Spleen (tissue), 11 donors: ENCODE data around the gene SLC48A1. TPM values are rescaled to one million over a fixed set of nuclear protein-coding genes. Genes with fewer than 3 reads are reported as not detected.
A peak's percentile ranks its signal among the peaks of the same experiment; 100 is the strongest.

Experiments
- DNase-seq: peaks from one replicate; pipeline ENCODE4 v3.0.0-alpha.2; 2020
- H3K27ac ChIP-seq, 8 donors: fragments of 200-600 bp; sonication (generic) in 7 of 8; 1 replicate in 4 of 8; 2 replicates in 4 of 8; pipeline versions ENCODE4 v1.5.0 to v1.8.0; 2016 to 2021; ENCODE audit warnings: inconsistent platforms in 4 of 8, mild to moderate bottlenecking in 4 of 8, moderate library complexity in 1 of 8
- H3K27me3 ChIP-seq, 7 donors: fragments of 200-600 bp; sonication (generic) in 6 of 7; replicated peaks in 1 of 7; 1 replicate in 4 of 7; 2 replicates in 3 of 7; pipeline versions ENCODE4 v1.5.0 to v1.8.0; 2016 to 2021; ENCODE audit warnings: inconsistent platforms in 3 of 7, mild to moderate bottlenecking in 1 of 7
- H3K36me3 ChIP-seq, 6 donors: fragments of 200-600 bp; sonication (generic) in 5 of 6; 1 replicate in 4 of 6; 2 replicates in 2 of 6; pipeline versions ENCODE4 v1.5.0 to v1.8.0; 2016 to 2021; ENCODE audit warnings: inconsistent platforms in 2 of 6
- H3K4me1 ChIP-seq, 6 donors: fragments of 200-600 bp; sonication (generic) in 5 of 6; 1 replicate in 3 of 6; 2 replicates in 3 of 6; pipeline versions ENCODE4 v1.5.0 to v1.8.0; 2016 to 2021; ENCODE audit warnings: inconsistent platforms in 3 of 6
- H3K4me3 ChIP-seq, 8 donors: fragments of 200-600 bp; sonication (generic) in 7 of 8; 1 replicate in 4 of 8; 2 replicates in 4 of 8; pipeline versions ENCODE4 v1.5.0 to v1.8.0; 2016 to 2021; ENCODE audit warnings: inconsistent platforms in 4 of 8, mild to moderate bottlenecking in 4 of 8, moderate library complexity in 2 of 8
- H3K9me3 ChIP-seq, 8 donors: fragments of 200-600 bp; sonication (generic) in 7 of 8; 1 replicate in 4 of 8; 2 replicates in 4 of 8; pipeline versions ENCODE4 v1.5.0 to v1.8.0; 2016 to 2021; ENCODE audit warnings: inconsistent platforms in 4 of 8
- CTCF ChIP-seq, 11 experiments: fragments of 200-600 bp in 7 of 11; fragments of 450-650 bp in 4 of 11; sonication (generic) in 4 of 11; IDR thresholded peaks in 8 of 11; conservative IDR thresholded peaks in 3 of 11; 1 replicate in 7 of 11; 2 replicates in 4 of 11; pipeline versions ENCODE4 v1.4.0 to v1.8.0; 2016 to 2021; ENCODE audit warnings: antibody characterized with exemption in 11 of 11, inconsistent platforms in 4 of 11, mild to moderate bottlenecking in 1 of 11
- POLR2A ChIP-seq, 3 donors: fragments of 450-650 bp; IDR thresholded peaks; one replicate each; pipeline ENCODE4 v1.5.1; 2017; ENCODE audit warnings: antibody characterized with exemption in 3 of 3, mild to moderate bottlenecking in 1 of 3
- POLR2AphosphoS5 ChIP-seq, 3 donors: sonication (generic); formaldehyde crosslinking; IDR thresholded peaks; one replicate each; pipeline ENCODE4 v1.5.1; 2017; ENCODE audit warnings: antibody characterized with exemption in 3 of 3
- WGBS, 5 donors: extraction: QIAGEN DNeasy Blood & Tissue Kit in 3 of 5; methylation state at CpG; one replicate each; pipeline versions ENCODE4 v1.1.5 to v1.1.7; 2013 to 2018; 5-methylcytosine and 5-hydroxymethylcytosine counted together
- intact Hi-C: fragments of 100-400 bp; cut with DNase I; formaldehyde crosslinking; loops from one replicate; pipeline ENCODE4 v1.15.0; 2023; ENCODE audit warnings: low total_unique reads
- polyA plus RNA-seq, 3 donors: library from polyadenylated mRNA; stranded (reverse); fragments of 200-250 nt; gene quantifications; one replicate each; pipeline ENCODE4 v1.2.1, GENCODE V29; 2013
- total RNA-seq, 7 donors: library from RNA; depleted of rRNA in 3 of 7; stranded (reverse); fragments of >200 nt in 3 of 7; fragmentation: NEBNext Ultra II Directional in 4 of 7; extraction: Animal tissue kit (Norgen Biotek cat#: 25700) in 4 of 7; gene quantifications; one replicate each; pipeline versions ENCODE4 v1.1.0 to v1.2.1, GENCODE V29; 2016 to 2021
- donor health status: healthy with polysubstance abuse.
- donor health status: DM: no; HTN: no; CAD: no; lungs with moderate emphysema.
- donor health status: DM: no; HTN: no; CAD: no.
- donor health status: Bipolar disorder and iron deficiency.
- donor health status: healthy.
- donor health status: DM: no; HTN: no; CAD: no.
- donor health status: DM: yes; HTN: yes; CAD: no.

The SLC48A1 gene
- total and polyA plus RNA-seq, 10 donors = 8.4 to 66.4 (median 38.0) TPM

DNA sequence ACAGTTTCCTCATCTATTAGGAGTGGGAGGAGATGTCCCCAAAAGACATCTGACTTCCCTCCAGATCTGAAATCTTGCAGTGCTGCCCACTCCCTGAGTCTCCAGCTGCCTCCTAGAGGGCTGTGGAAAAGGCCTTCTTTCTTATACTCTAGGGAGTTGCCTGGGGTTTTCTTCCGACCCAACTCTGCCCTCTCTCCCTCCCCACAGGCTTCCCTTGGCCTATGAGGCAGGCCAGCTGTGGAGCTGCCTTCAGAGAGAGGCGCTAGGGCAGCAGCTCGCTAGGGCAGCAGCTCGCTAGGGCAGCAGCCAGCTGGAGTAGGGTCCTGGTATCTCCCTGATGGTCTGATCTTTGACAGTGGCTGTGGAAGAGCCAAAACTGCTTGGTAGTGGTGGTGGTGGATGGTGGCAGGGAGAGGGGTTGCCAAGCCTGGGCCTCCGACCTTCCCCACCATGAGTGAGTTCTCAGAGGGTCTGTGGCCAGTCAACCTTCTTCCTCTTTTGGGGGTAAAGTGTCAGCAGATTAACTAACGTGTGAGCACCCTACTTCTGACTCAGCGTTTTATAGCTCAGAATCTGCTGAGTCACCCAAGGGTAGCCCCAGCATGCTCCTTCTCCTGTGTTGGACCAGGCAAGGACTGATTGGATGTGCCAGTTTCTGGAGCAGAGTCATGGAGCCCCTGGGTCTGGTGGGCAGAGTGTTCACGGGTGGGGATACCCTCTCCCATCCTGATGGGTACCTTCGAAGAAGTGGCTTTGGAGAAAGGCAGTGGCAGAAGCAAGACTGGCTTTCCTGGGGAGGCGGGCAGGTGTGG is 2.3 kb downstream of the SLC48A1 start:
- peaks cover 30 to 88% (median 78%) of the 10 kb centered on the region in 6 donors for H3K4me1 ChIP-seq
- intact Hi-C loops = no loop called here

GRCh38 chr12:47776471-47777143 is 3.6 kb downstream of the SLC48A1 start:
- TF ChIP-seq POLR2AphosphoS5 (IDR thresholded peaks at IDR 0.05) (no peak), POLR2A (IDR thresholded peaks at IDR 0.05) (no peak)
- no peaks in the 10 kb centered on the region for H3K9me3 ChIP-seq
- intact Hi-C loops = no loop called here
- WGBS, 5 donors = 41 to 60% (median 55%) methylated on average over 5 of the region's 5 CpGs
- H3K27ac ChIP-seq = peak overlapping the region in 7 of 8 donors; percentile 15 to 93 (median 90)
- H3K4me1 ChIP-seq = peaks cover 30 to 87% (median 75%) of the 10 kb centered on the region in 6 donors
- H3K27me3 ChIP-seq = no peaks in the 10 kb centered on the region
- no peak overlapping the region for H3K4me3 ChIP-seq
- H3K36me3 ChIP-seq = peaks cover 0 to 18% (median 2%) of the 10 kb centered on the region in 6 donors
- DNase-seq = peak; percentile 73

More for the DNA sequence above, 2.3 kb downstream of the SLC48A1 start:
- peak overlapping the region in 1 of 8 donors; percentile 98 for H3K4me3 ChIP-seq
- H3K27me3 ChIP-seq = no peaks in the 10 kb centered on the region
- H3K27ac ChIP-seq = peak overlapping the region in 7 of 8 donors; percentile 30 to 93 (median 90)
- no peaks in the 10 kb centered on the region for H3K9me3 ChIP-seq
- H3K36me3 ChIP-seq = peaks cover 0 to 5% (median 0%) of the 10 kb centered on the region in 6 donors
- WGBS, 5 donors = 51 to 80% (median 60%) methylated on average over 9 to 10 of the region's 10 CpGs
- peak; percentile 75 for DNase-seq
- TF ChIP-seq POLR2AphosphoS5 (IDR thresholded peaks at IDR 0.05) (peak; percentile 50 to 66 (median 65)), CTCF (IDR thresholded peaks at IDR 0.05 in 8 of 11, conservative IDR thresholded peaks at IDR 0.05 in 3 of 11) (no peak)

DNA sequence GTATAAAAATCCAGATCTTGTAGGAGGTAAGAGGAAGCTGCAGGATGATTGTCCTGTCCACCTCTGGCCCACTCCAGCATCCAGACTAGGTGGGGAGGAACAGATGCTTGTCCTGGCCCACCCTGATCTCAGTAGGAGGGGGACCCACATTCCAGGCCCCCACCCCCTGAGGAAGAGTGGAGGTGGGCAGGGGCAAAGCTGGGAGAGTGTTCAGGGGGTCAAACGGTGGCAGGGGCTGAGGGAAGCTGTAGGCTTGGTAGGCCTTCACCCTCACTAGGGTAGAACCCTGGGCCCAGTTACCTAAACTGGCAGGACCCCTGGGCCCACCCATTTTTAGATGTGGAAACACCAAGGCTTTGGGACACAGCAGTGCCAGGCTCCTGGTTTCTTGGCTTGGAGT is 4.1 kb downstream of the SLC48A1 start:
- no peaks in the 10 kb centered on the region for H3K9me3 ChIP-seq
- TF ChIP-seq POLR2AphosphoS5 (IDR thresholded peaks at IDR 0.05) (no peak), POLR2A (IDR thresholded peaks at IDR 0.05) (no peak), CTCF (IDR thresholded peaks at IDR 0.05 in 8 of 11, conservative IDR thresholded peaks at IDR 0.05 in 3 of 11) (no peak)
- WGBS, 5 donors = 28 to 75% (median 41%) methylated on average over 1 of the region's 1 CpG
- H3K36me3 ChIP-seq = peaks cover 0 to 24% (median 7%) of the 10 kb centered on the region in 6 donors
- H3K27me3 ChIP-seq = no peaks in the 10 kb centered on the region
- peak overlapping the region in 7 of 8 donors; percentile 15 to 93 (median 90) for H3K27ac ChIP-seq
- peak overlapping the region in 1 of 8 donors; percentile 7 for H3K4me3 ChIP-seq
- H3K4me1 ChIP-seq = peaks cover 30 to 86% (median 73%) of the 10 kb centered on the region in 6 donors
- intact Hi-C loops = no loop called here
- DNase-seq = peak; percentile 73

DNA sequence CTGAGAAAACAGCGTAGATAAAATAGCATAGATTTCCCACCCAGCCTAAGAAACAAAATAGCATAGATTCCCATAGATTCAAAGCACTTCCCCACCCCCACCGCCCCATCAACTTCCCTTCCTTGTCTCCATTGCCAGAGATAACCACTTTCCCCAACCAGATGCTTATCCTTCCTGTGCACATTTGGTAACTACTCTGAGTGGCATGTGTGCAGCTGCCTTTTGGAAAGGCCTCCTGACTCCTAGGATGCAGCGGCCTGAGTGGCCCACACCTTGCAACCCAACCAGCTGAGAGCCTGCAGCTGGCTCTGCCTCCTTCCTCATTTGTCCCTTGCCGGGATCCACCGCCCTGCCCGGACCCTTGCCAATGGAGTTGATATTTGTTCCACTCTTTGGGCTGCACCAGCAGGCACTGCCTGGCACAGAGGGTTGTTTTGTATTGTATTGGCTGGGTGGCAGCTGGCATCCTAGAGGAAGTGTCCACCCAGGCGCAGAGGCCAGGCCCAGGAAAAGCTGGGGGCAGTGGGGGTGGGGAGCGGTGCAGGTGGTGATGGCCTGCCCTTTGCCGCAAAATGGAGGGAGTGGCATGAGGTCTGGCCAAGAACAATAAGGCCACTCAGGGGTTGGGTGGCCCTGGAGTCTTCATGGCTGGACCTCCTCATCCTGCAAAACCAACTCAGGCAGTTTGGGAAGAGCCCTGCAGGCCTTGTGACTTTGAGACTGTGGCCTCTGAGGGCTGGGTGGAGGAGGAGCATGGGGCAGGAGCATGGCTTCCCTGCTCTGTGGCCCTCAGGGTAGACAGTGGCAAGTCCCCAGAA is 4.9 kb downstream of the SLC48A1 start:
- peaks cover 0 to 32% (median 14%) of the 10 kb centered on the region in 6 donors for H3K36me3 ChIP-seq
- TF ChIP-seq POLR2AphosphoS5 (IDR thresholded peaks at IDR 0.05) = peak; percentile 42 to 69 (median 57)
- no peak for TF ChIP-seq POLR2A (IDR thresholded peaks at IDR 0.05)
- H3K4me1 ChIP-seq = peaks cover 26 to 83% (median 69%) of the 10 kb centered on the region in 6 donors
- WGBS, 5 donors = 28 to 47% (median 41%) methylated on average over 9 of the region's 9 CpGs
- H3K27me3 ChIP-seq = no peaks in the 10 kb centered on the region
- H3K4me3 ChIP-seq = peak overlapping the region in 1 of 8 donors; percentile 11
- H3K9me3 ChIP-seq = no peaks in the 10 kb centered on the region
- intact Hi-C loops = no loop called here
- peak overlapping the region in 6 of 8 donors; percentile 27 to 93 (median 90) for H3K27ac ChIP-seq
- peak; percentile 83 for DNase-seq
